ENCODE data around the gene KLC1.

The KLC1 gene

DNA sequence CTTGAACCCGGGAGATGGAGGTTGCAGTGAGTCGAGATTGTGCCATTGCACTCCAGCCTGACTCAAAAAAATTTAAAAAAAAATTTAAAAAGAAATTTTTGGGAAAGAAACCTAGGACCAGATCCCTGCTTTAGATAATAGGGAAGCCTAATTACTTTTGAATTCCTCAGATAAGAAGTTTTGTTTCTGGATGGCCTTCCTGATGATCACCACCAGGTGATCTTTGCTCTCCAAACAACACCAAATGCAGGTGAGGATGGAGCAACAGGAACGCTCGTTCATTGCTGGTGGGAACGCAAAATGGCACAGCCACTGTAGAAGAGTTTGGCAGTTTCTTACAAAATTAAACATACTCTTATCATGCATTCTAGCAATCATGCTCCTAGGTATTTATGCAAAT, 28.5 kb upstream of the KLC1 start:
- Histone ChIP-seq H3K36me3 (ENCODE audit: control insufficient read depth, low read length) (no peaks in the 10 kb centered on the region), H3K27me3 (ENCODE audit: control insufficient read depth, low read length) (no peaks in the 10 kb centered on the region), H3K4me2 (ENCODE audit: low read length) (no peak overlapping the region), H4K20me1 (ENCODE audit: control insufficient read depth, insufficient read depth, low read depth, low read length) (no peaks in the 10 kb centered on the region), H3K9me3 (ENCODE audit: control insufficient read depth, insufficient read depth, low read length) (no peaks in the 10 kb centered on the region), H3K79me2 (ENCODE audit: control insufficient read depth, low read length) (no peaks in the 10 kb centered on the region), H3K9me2 (replicated peaks; ENCODE audit: control insufficient read depth, low read length) (no peaks in the 10 kb centered on the region), H3K27ac (ENCODE audit: low read depth, low read length) (no peak overlapping the region), H3K4me1 (ENCODE audit: control insufficient read depth, low read length) (peaks cover 2% of the 10 kb centered on the region), H3K4me3 (ENCODE audit: low read length) (no peak overlapping the region), H3F3A (ENCODE audit: control insufficient read depth, insufficient read depth) (no peaks in the 10 kb centered on the region)
- TF ChIP-seq CTCF (IDR thresholded peaks at IDR 0.05; ENCODE audit: low read depth, low read length, poor library complexity, severe bottlenecking) (no peak), EZH2phosphoT487 (IDR thresholded peaks at IDR 0.05; ENCODE audit: borderline replicate concordance, low read length) (no peak)

GRCh38 chr14:103604620-103605019, 24.4 kb upstream of the KLC1 start:
- TF ChIP-seq EZH2phosphoT487 (IDR thresholded peaks at IDR 0.05; ENCODE audit: borderline replicate concordance, low read length) = no peak
- no peak for TF ChIP-seq CTCF (IDR thresholded peaks at IDR 0.05; ENCODE audit: low read depth, low read length, poor library complexity, severe bottlenecking)
- no peak overlapping the region for H3K4me3 ChIP-seq (ENCODE audit: low read length)
- peaks cover 21% of the 10 kb centered on the region for H3K4me1 ChIP-seq (ENCODE audit: control insufficient read depth, low read length)
- H3K36me3 ChIP-seq (ENCODE audit: control insufficient read depth, low read length) = no peaks in the 10 kb centered on the region
- no peaks in the 10 kb centered on the region for H3K9me2 ChIP-seq (replicated peaks; ENCODE audit: control insufficient read depth, low read length)
- H3K9me3 ChIP-seq (ENCODE audit: control insufficient read depth, insufficient read depth, low read length) = no peaks in the 10 kb centered on the region
- no peaks in the 10 kb centered on the region for H3K79me2 ChIP-seq (ENCODE audit: control insufficient read depth, low read length)
- no peaks in the 10 kb centered on the region for H3F3A ChIP-seq (ENCODE audit: control insufficient read depth, insufficient read depth)
- no peaks in the 10 kb centered on the region for H4K20me1 ChIP-seq (ENCODE audit: control insufficient read depth, insufficient read depth, low read depth, low read length)
- H3K4me2 ChIP-seq (ENCODE audit: low read length) = no peak overlapping the region
- no peak overlapping the region for H3K27ac ChIP-seq (ENCODE audit: low read depth, low read length)
- H3K27me3 ChIP-seq (ENCODE audit: control insufficient read depth, low read length) = peaks cover 13% of the 10 kb centered on the region

DNA sequence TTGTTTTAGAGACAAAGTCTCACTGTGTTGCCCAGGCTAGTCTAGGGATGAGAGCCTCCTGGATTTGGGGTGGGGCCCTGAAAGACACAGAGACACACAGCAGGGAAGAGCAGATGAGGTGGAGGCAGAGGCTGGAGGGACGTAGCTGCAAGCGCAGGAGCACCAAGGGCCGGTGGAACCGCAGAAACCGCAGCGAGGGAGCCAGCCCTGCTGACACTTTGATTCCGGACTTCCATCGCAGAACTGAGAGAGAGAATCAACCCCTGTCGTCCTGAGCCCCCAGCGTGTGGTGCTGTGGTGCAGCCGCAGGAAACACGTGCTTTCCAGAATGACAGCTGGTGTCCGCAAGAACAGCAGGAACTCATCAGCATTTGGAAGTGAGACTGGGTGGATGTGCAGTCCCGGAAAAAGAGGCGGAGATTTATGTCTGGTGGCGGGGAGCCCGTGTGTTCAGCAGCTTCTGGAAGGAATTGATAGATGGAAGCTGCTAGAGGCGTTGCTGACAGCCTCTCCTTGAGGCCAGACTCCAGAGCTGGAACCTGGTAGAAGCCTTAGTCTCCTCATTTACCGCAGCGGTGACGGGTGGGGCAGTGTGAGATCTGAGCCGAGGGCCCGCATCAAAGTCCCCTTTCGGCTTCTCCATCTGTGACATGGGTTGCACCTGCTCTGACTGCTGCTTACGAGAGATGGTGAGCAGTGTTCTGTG, 21.9 kb upstream of the KLC1 start:
- no peak overlapping the region for H3K27ac ChIP-seq (ENCODE audit: low read depth, low read length)

More for the DNA sequence above, 21.9 kb upstream of the KLC1 start:
- H3K4me3 ChIP-seq (ENCODE audit: low read length) = peak overlapping the region; percentile 55
- H3F3A ChIP-seq (ENCODE audit: control insufficient read depth, insufficient read depth) = no peaks in the 10 kb centered on the region
- peaks cover 6% of the 10 kb centered on the region for H3K9me3 ChIP-seq (ENCODE audit: control insufficient read depth, insufficient read depth, low read length)
- no peaks in the 10 kb centered on the region for H4K20me1 ChIP-seq (ENCODE audit: control insufficient read depth, insufficient read depth, low read depth, low read length)
- H3K79me2 ChIP-seq (ENCODE audit: control insufficient read depth, low read length) = no peaks in the 10 kb centered on the region
- peak overlapping the region; percentile 89 for H3K4me2 ChIP-seq (ENCODE audit: low read length)
- TF ChIP-seq CTCF (IDR thresholded peaks at IDR 0.05; ENCODE audit: low read depth, low read length, poor library complexity, severe bottlenecking) (peak; percentile 55), EZH2phosphoT487 (IDR thresholded peaks at IDR 0.05; ENCODE audit: borderline replicate concordance, low read length) (no peak)
- no peaks in the 10 kb centered on the region for H3K36me3 ChIP-seq (ENCODE audit: control insufficient read depth, low read length)
- peaks cover 21% of the 10 kb centered on the region for H3K4me1 ChIP-seq (ENCODE audit: control insufficient read depth, low read length)
- no peaks in the 10 kb centered on the region for H3K9me2 ChIP-seq (replicated peaks; ENCODE audit: control insufficient read depth, low read length)
- peaks cover 13% of the 10 kb centered on the region for H3K27me3 ChIP-seq (ENCODE audit: control insufficient read depth, low read length)

All from DOHH2 (cell line).